GM23248 (cell line): Measurements from ENCODE around the gene PTPRT. TPM values are rescaled to one million over a fixed set of nuclear protein-coding genes. Genes with fewer than 3 reads are reported as not detected.

ENCODE experiments used
- DNase-seq: peaks from one replicate; pipeline ENCODE4 v3.0.0-alpha.2; 2015
- H2AFZ ChIP-seq: fragments of 200-600 bp; sonication (generic); 2 replicates; pipeline ENCODE4 v1.6.1; 2016; ENCODE audit warnings: antibody characterized with exemption
- H3F3A ChIP-seq: fragments of 200-600 bp; sonication (generic); 2 replicates; pipeline ENCODE4 v1.6.1; 2016; ENCODE audit warnings: mild to moderate bottlenecking, antibody characterized with exemption, mixed run types; ENCODE audit not compliant: insufficient read depth
- H3K27ac ChIP-seq: fragments of 200-600 bp; sonication (generic); 2 replicates; pipeline ENCODE4 v1.5.1; 2016; ENCODE audit warnings: mild to moderate bottlenecking
- H3K27me3 ChIP-seq: fragments of 200-600 bp; sonication (generic); replicated peaks from 2 replicates; pipeline ENCODE4 v1.6.1; 2016; ENCODE audit warnings: mild to moderate bottlenecking; ENCODE audit not compliant: insufficient read depth
- H3K36me3 ChIP-seq: fragments of 200-600 bp; sonication (generic); 2 replicates; pipeline ENCODE4 v1.6.1; 2016; ENCODE audit warnings: low read depth, mild to moderate bottlenecking
- H3K4me1 ChIP-seq: fragments of 200-600 bp; sonication (generic); 2 replicates; pipeline ENCODE4 v1.6.1; 2016; ENCODE audit warnings: mild to moderate bottlenecking; ENCODE audit not compliant: insufficient read depth
- H3K4me2 ChIP-seq: fragments of 200-600 bp; sonication (generic); one replicate; pipeline ENCODE4 v1.6.1; 2016; ENCODE audit warnings: mild to moderate bottlenecking; ENCODE audit not compliant: unreplicated experiment
- H3K4me3 ChIP-seq: fragments of 200-600 bp; sonication (generic); 2 replicates; pipeline ENCODE4 v1.5.1; 2016; ENCODE audit warnings: mild to moderate bottlenecking
- H3K79me2 ChIP-seq: fragments of 200-600 bp; sonication (generic); 2 replicates; pipeline ENCODE4 v1.6.1; 2016; ENCODE audit warnings: mild to moderate bottlenecking; ENCODE audit not compliant: insufficient read depth
- H3K9ac ChIP-seq: fragments of 200-600 bp; sonication (generic); 2 replicates; pipeline ENCODE4 v1.6.1; 2016; ENCODE audit warnings: mild to moderate bottlenecking
- H3K9me2 ChIP-seq: fragments of 200-600 bp; sonication (generic); 2 replicates; pipeline ENCODE4 v1.6.1; 2016; ENCODE audit warnings: mixed run types, mild to moderate bottlenecking, moderate library complexity; ENCODE audit not compliant: insufficient read depth
- H3K9me3 ChIP-seq: fragments of 200-600 bp; sonication (generic); one replicate; pipeline ENCODE4 v1.6.1; 2017; ENCODE audit warnings: low read depth
- H4K20me1 ChIP-seq: fragments of 200-600 bp; sonication (generic); 2 replicates; pipeline ENCODE4 v1.6.0; 2016; ENCODE audit not compliant: insufficient read depth
- EZH2 ChIP-seq: fragments of 200-600 bp; sonication (generic); IDR thresholded peaks from 2 replicates; pipeline ENCODE4 v1.6.1; 2018; ENCODE audit warnings: antibody characterized with exemption, mild to moderate bottlenecking; ENCODE audit not compliant: insufficient read depth, poor library complexity, severe bottlenecking
- EZH2phosphoT487 ChIP-seq: fragments of 200-600 bp; sonication (generic); IDR thresholded peaks from 2 replicates; pipeline ENCODE4 v1.6.1; 2018; ENCODE audit warnings: antibody characterized with exemption, moderate library complexity, mild to moderate bottlenecking, low read depth; ENCODE audit not compliant: insufficient read depth
- WGBS, 2 experiments: methylation state at CpG; one replicate each; pipeline ENCODE4 v1.1.6; 2015 to 2017; ENCODE audit warnings: low lambda C conversion rate in 2 of 2, low coverage in 1 of 2; ENCODE audit errors: missing lambda C conversion rate in 2 of 2; 5-methylcytosine and 5-hydroxymethylcytosine counted together
- in situ Hi-C: fragments of 300-500 bp; cut with MboI; formaldehyde crosslinking; loops from 2 replicates; pipeline ENCODE4 v1.15.0; 2020
- polyA plus RNA-seq: library from polyadenylated mRNA; unstranded; fragments of >200 nt; fragmentation: Nextera tagmentation; extraction: Ambion mirVana; gene quantifications from 2 replicates; pipeline ENCODE4 v1.2.1, GENCODE V29; 2016
- total RNA-seq: library from RNA; depleted of rRNA; stranded (reverse); fragments of >200 nt; shearing (Covaris generic); gene quantifications from 2 replicates; pipeline ENCODE4 v1.2.3, GENCODE V29; 2014

Gene PTPRT
- total and polyA plus RNA-seq, 2 experiments from 2014 or later: not detected

GRCh38 chr20:42756991-42757390 is 432.7 kb downstream of the PTPRT start:
- no peaks in the 10 kb centered on the region for H3F3A ChIP-seq

GRCh38 chr20:42754706-42755105 is 435.0 kb downstream of the PTPRT start:
- no peaks in the 10 kb centered on the region for H3K36me3 ChIP-seq
- no peaks in the 10 kb centered on the region for H3K9me3 ChIP-seq
- H3K4me3 ChIP-seq: no peak overlapping the region
- no peak overlapping the region for H3K4me2 ChIP-seq
- no peaks in the 10 kb centered on the region for H4K20me1 ChIP-seq
- H3K79me2 ChIP-seq: no peaks in the 10 kb centered on the region
- WGBS, 2 experiments: 5 to 12% methylated on average over 2 of the region's 2 CpGs
- no peaks in the 10 kb centered on the region for H3F3A ChIP-seq
- H3K27ac ChIP-seq: no peak overlapping the region
- H2AFZ ChIP-seq: no peak overlapping the region
- H3K4me1 ChIP-seq: no peaks in the 10 kb centered on the region
- no peak for TF ChIP-seq EZH2
- no peak for TF ChIP-seq EZH2phosphoT487
- in situ Hi-C loops: no loop called here
- no peaks in the 10 kb centered on the region for H3K9me2 ChIP-seq
- H3K27me3 ChIP-seq: no peaks in the 10 kb centered on the region
- DNase-seq: no peak
- no peak overlapping the region for H3K9ac ChIP-seq

More at GRCh38 chr20:42756991-42757390, 432.7 kb downstream of the PTPRT start:
- Histone ChIP-seq H3K27me3 (no peaks in the 10 kb centered on the region), H3K4me1 (no peaks in the 10 kb centered on the region), H2AFZ (no peak overlapping the region), H3K9ac (no peak overlapping the region), H3K79me2 (no peaks in the 10 kb centered on the region), H3K9me3 (no peaks in the 10 kb centered on the region), H3K4me2 (no peak overlapping the region), H3K4me3 (no peak overlapping the region), H3K9me2 (no peaks in the 10 kb centered on the region), H4K20me1 (no peaks in the 10 kb centered on the region), H3K36me3 (no peaks in the 10 kb centered on the region), H3K27ac (no peak overlapping the region)
- in situ Hi-C loops: no loop called here
- TF ChIP-seq EZH2 (no peak), EZH2phosphoT487 (no peak)
- DNase-seq: no peak
- WGBS, 2 experiments: 27 to 50% methylated on average over 1 of the region's 1 CpG

GRCh38 chr20:42752620-42753019 is 437.1 kb downstream of the PTPRT start:
- H3K9me3 ChIP-seq: no peaks in the 10 kb centered on the region
- TF ChIP-seq EZH2phosphoT487 (no peak), EZH2 (no peak)
- no peaks in the 10 kb centered on the region for H4K20me1 ChIP-seq
- no peaks in the 10 kb centered on the region for H3K79me2 ChIP-seq
- no peak overlapping the region for H3K9ac ChIP-seq
- no peaks in the 10 kb centered on the region for H3K27me3 ChIP-seq
- WGBS, 2 experiments: 42 to 48% methylated on average over 3 of the region's 3 CpGs
- no peaks in the 10 kb centered on the region for H3F3A ChIP-seq
- no peak for DNase-seq
- no peaks in the 10 kb centered on the region for H3K36me3 ChIP-seq
- H3K9me2 ChIP-seq: no peaks in the 10 kb centered on the region
- no peak overlapping the region for H3K4me2 ChIP-seq
- H3K4me1 ChIP-seq: no peaks in the 10 kb centered on the region
- H2AFZ ChIP-seq: no peak overlapping the region
- in situ Hi-C loops: no loop called here
- H3K4me3 ChIP-seq: no peak overlapping the region
- no peak overlapping the region for H3K27ac ChIP-seq

GRCh38 chr20:42749556-42749955 is 440.1 kb downstream of the PTPRT start:
- Histone ChIP-seq H3K4me1 (no peaks in the 10 kb centered on the region), H3K27me3 (no peaks in the 10 kb centered on the region), H4K20me1 (no peaks in the 10 kb centered on the region), H3K4me3 (no peak overlapping the region), H3K27ac (no peak overlapping the region), H3K36me3 (no peaks in the 10 kb centered on the region), H3K9me3 (no peaks in the 10 kb centered on the region), H3F3A (no peaks in the 10 kb centered on the region), H3K4me2 (no peak overlapping the region), H2AFZ (no peak overlapping the region), H3K79me2 (no peaks in the 10 kb centered on the region), H3K9ac (no peak overlapping the region), H3K9me2 (no peaks in the 10 kb centered on the region)
- no peak for DNase-seq
- TF ChIP-seq EZH2phosphoT487: no peak
- TF ChIP-seq EZH2: no peak
- 14 to 15% methylated on average over 5 of the region's 5 CpGs for WGBS, 2 experiments
- in situ Hi-C loops: loop anchor here (25.0 kb wide), 1 partner anchor 663 kb away; no protein-coding TSS in a partner anchor

- Histone ChIP-seq H3K9me3 (no peaks in the 10 kb centered on the region), H3K4me3 (no peak overlapping the region), H2AFZ (no peak overlapping the region), H3K79me2 (no peaks in the 10 kb centered on the region), H3K27me3 (no peaks in the 10 kb centered on the region), H4K20me1 (no peaks in the 10 kb centered on the region), H3K27ac (no peak overlapping the region), H3K4me1 (no peaks in the 10 kb centered on the region), H3K36me3 (no peaks in the 10 kb centered on the region), H3K4me2 (no peak overlapping the region), H3K9me2 (no peaks in the 10 kb centered on the region), H3F3A (no peaks in the 10 kb centered on the region), H3K9ac (no peak overlapping the region)
- no peak for DNase-seq
- TF ChIP-seq EZH2 (no peak), EZH2phosphoT487 (no peak)
- in situ Hi-C loops: loop anchor here (25.0 kb wide), 1 partner anchor 664 kb away; no protein-coding TSS in a partner anchor
- 8 to 17% methylated on average over 2 of the region's 2 CpGs for WGBS, 2 experiments
Observed at GRCh38 chr20:42747765-42748411, 441.8 kb downstream of the PTPRT start.
